Hindlimb muscle (tissue), 1 donor: ENCODE data around the gene GFRA1. TPM values are rescaled to one million over a fixed set of nuclear protein-coding genes. Genes with fewer than 3 reads are reported as not detected.
A peak's percentile ranks its signal among the peaks of the same experiment; 100 is the strongest.

ENCODE experiments used
- DNase-seq: peaks from one replicate; pipeline ENCODE4 v3.0.0-alpha.2; 2013
- polyA plus RNA-seq: library from polyadenylated mRNA; unstranded; fragments of 120-200 nt; gene quantifications from one replicate; pipeline ENCODE4 v1.2.1, GENCODE V29; 2013; ENCODE audit not compliant: insufficient read length

GFRA1 gene, protein sequence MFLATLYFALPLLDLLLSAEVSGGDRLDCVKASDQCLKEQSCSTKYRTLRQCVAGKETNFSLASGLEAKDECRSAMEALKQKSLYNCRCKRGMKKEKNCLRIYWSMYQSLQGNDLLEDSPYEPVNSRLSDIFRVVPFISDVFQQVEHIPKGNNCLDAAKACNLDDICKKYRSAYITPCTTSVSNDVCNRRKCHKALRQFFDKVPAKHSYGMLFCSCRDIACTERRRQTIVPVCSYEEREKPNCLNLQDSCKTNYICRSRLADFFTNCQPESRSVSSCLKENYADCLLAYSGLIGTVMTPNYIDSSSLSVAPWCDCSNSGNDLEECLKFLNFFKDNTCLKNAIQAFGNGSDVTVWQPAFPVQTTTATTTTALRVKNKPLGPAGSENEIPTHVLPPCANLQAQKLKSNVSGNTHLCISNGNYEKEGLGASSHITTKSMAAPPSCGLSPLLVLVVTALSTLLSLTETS
- polyA plus RNA-seq, result 33.4 TPM

- DNase-seq, result peak; percentile 54
Measured at GRCh38 chr10:116272440-116273283, at the start of gene GFRA1. GFRA1 (minus strand) TSS chr10:116273206; CDS start chr10:116272029, 1,177 bp downstream.

DNA sequence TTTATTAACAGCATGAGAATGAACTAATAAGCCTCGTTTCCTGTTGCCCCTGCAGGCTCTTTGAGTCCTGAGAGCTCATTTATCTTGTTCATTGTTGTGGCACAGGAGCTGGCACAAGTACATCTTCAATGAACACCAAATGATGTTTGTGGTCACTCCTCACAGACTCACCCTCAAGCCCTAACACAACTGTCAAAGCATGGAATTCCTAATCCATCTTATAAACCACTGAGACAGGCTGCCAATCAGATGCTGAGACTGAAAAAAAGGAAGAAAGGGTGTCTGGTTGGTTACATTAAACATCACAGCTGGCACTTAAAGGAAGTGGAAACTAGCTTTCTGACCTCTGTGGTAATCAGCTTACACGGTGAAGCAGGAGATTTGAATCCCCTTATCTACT, 43.5 kb upstream of the GFRA1 start:
- no peak for DNase-seq

GRCh38 chr10:116312548-116312947, 39.5 kb upstream of the GFRA1 start:
- no peak for DNase-seq

DNA sequence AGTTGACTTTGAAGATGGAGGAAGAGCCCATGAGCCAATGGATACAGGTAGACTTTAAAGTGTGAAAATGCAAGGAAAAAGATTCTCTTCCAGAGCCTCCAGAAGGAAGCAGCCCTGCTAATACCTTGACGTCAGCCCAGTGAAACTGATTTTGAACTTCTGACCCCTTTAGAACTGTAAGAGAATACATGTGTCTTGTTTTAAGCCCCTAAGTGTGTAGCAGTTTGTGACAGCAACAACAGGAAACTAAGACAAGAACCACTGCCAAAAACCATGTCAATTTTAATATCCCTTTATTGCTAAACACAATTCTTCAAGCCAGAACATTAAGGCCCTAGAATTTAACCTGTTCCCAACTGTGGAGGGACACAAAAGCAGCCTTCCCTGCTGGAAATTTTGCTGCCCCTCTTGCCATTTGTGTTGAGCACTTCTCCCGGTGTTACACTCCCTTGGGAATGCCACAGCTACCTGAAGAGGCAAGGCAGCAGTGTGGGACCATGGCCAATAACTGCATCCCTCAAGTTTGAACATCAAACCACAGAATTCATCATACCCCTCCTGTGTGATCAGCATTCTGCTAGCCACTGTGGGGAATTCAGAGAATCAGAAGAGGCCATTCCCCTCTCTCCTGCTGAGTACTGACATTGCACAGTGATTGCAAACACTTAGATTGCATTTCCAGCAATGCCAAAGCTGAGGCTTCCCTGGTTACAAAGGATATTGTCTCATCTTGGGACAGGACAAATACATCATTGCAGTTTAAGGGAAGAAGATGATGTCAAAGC, 38.9 kb upstream of the GFRA1 start:
- DNase-seq, result no peak

DNA sequence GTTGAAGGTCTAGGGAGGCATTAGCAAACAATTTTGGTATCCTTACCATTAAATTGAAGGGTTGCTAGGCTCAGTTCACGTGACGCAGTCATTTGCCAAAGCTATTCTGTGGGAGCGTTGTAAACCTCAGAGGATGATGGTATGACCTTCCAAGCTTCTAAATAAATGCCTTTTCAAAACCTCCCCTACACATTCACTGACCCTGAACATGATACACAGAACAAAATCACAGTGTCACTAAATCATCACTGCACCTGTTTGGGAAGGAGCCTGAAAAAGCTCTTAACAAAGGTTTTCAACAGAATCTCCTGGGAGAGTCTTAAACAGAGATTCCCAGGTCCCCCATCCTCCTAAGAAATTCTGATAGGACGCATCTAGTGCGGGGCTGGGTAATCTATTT, 38.0 kb upstream of the GFRA1 start:
- no peak for DNase-seq

DNA sequence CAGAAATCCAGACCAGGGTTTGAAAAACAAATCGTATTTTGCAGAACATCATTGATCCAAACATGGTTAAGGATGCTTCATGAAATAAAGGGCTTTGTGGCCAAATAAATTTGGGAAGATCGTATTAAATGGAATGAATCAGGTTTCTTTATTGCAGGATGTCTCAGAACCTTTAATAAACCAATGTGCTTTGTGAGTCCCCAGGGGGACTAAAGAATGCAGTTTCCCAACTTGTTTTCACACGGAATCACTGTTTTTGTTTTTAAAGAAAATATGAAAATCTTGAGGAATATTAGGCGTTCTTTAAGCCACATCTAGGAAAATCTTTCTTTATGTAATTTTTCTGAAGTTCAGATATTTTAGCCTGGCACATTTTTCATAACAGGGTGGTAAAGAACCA, 34.4 kb upstream of the GFRA1 start:
- DNase-seq, result no peak

DNA sequence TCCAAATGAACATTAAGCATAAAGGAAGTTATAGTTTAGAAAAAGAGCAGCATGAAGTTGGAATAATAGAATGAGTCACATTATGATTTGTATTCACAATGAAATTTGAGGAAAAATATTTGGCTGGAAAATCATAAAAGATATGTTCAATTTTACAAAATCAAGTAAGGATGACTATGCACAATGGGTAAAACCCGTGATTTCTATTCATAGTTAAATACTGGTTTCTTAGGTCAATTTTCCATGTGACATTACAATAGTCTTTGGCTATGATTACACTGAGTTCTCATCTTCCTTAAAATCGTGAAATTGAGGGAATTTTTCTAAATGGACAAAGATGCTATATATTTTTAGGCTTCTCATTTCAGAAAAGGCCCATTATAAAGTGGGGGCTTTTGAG, 33.8 kb upstream of the GFRA1 start:
- no peak for DNase-seq

GRCh38 chr10:116304923-116305322, 31.9 kb upstream of the GFRA1 start:
- DNase-seq, result no peak

GRCh38 chr10:116300542-116300941, 27.5 kb upstream of the GFRA1 start:
- peak; percentile 67 for DNase-seq

DNA sequence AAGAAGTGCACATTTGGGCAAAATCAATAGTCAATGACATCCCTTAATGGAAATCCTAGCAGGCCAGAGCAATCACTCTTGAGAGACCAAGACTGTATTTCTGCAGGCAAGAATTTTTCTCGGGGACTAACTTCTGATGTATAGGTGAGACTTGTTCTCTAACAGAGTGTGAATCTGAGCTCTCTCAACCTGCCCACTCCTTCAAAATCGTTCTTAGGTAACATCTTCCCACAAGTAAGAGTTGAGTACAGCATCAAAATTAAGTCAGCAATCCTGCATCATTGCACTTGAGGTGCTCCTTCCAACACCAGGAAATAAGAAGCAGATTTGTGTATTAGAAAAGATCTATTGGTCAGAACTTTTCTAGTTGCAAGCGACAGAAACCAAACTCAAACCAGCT, 25.6 kb upstream of the GFRA1 start:
- DNase-seq, result no peak

DNA sequence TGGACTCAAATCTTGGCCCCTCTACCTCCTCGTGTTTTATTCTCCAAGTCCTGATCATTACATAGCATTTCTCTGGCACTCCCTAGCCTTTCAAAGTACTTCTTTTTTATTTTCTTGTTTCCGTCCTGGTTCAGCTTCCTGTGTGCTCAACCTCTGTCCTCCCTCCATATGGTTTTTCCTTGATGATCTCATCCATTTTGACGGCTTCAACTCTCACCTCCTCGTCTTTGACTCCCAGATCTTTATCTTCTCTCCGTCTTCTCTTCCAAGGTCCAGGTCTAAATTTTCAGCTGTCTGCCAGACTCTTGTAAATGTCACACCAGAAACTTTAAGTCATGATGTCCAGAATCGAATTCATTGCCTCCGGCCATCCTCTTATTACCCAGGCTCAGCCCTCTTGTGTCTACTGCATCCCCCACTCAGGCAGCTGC, 23.3 kb upstream of the GFRA1 start:
- no peak for DNase-seq

DNA sequence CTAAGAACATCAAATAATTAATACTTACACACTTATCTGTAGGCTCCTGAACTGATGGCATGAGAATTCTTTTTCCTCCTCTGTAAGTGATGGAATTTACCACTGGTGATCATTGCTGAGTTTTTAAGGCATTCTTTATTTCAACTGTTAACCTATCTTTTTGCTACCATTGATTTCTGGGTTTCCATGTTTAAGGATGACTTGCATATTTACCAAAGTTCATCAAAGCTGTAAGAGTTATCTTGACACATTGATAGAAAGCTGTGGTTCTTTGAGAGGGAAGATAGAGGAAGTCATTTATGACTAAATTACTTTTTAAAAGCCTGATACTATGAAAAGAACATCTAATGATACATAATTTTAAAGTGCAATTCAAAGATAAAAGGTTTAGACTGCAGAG, 19.5 kb upstream of the GFRA1 start:
- no peak for DNase-seq

DNA sequence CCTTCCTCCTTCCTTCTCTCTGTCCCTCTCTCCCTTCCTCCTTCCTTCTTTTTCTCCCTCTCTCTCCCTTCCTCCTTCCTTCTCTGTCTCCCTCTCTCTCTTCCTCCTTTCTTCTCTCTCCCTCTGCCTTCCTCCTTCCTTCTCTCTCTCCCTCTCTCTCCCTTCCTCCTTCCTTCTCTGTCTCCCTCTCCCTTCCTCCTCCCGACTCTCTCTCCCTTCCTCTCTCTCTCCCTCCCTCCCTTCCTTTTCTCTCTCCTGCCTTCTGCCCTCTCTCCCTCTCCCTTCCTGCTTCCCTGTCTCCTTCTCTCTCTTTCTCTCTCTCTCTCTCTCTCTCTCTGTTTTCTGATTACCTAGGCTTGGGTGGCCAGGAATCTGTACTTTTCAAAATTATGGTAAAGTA, 16.6 kb upstream of the GFRA1 start:
- DNase-seq, result no peak

DNA sequence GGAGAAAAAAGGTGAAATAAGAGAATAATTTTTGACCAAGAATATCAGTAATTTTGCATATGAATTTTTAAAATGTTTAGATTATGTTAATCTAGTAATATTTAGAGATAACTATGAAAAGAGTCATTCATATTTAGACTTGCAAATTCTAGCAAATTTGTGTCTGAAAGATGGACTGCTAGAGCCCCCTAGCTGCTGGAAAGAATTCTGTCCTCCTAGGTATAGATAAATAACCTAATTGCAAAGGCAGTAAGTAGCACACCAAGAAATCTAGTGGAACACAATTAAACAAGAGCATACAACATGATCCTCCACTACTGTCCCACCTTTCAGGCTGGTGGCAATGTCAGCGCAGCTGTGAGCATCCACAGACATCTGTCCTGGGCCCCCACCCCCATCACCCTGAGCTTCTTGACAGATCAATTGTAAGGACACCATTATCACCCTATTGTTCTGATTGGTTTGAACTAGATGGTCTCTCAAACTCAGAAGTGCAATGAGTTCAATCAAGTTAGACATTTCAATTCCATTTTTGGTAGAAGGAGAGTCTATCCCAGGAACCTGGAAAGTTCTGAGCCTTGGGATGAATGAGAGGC, 15.0 kb upstream of the GFRA1 start:
- DNase-seq, result peak; percentile 62

- no peak for DNase-seq
Measured at GRCh38 chr10:116286626-116287200, 13.7 kb upstream of the GFRA1 start.

GRCh38 chr10:116281775-116282174, 8.8 kb upstream of the GFRA1 start:
- DNase-seq, result no peak

- no peak for DNase-seq
Measured at GRCh38 chr10:116278846-116279245, 5.8 kb upstream of the GFRA1 start.

DNA sequence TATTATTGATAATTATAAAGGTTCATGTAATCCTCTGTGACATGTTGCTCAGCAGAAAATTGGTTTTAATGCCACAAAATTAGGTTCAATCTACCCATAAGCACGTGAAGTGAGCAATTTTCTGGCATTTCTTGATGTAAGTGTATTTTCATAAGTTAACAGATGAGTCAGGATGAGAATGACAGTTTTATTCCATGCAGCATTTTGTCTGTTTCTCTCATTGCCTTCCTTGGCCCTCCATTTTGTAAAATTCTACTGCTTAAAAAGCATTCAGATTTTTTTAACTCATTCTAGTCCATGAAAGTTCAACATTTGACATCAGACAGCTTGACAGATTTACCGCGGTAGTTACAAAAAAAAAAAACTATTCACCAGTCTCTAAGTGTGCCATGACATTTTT, 4.0 kb upstream of the GFRA1 start:
- no peak for DNase-seq

DNA sequence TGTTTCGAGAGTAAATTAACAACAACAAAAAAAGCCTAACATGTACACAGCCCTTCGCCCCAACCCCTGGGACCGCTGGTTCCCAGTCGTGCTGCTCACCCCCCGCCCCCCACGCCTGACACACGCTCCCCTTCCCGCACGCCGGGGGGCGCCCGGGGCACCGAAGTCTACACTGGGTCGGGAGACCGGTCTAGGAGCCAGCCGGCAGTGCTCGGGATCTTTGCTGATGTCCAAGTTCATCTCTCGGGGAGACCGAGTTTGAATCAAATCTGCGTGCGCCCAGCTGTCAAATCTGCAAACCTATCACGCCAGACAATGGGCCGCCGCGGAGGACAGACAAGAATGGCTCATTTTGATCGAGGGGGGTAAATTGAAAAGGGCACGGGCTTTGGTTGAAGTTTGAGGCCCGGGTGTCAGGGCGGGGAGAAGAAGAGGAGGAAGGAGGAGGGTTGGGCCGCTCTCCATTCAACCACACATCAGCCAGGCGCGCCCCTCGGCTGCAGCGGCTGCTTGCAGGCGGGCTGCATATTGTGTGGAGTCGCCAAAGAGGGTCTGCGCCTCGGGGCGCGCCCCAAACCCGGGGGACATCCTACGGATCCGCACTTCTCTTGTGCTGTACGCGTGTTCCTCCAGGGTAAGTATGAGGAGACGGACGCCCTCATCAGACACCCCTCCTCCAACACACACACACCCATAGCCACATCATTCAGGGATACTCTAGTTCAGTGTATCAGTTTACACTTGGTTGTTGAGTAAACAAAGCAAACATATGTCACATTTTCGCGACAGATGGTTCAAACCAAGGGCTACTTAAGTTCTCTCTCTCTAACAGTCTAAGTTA, 1.3 kb upstream of the GFRA1 start:
- peak; percentile 73 for DNase-seq

- peak; percentile 49 for DNase-seq
Measured at GRCh38 chr10:116271593-116272439, 1.2 kb downstream of the GFRA1 start.
